Neural cell (in vitro differentiated cells): ENCODE data around the gene PHOX2A. TPM values are rescaled to one million over a fixed set of nuclear protein-coding genes. Genes with fewer than 3 reads are reported as not detected.

Experiments
- H2AFZ ChIP-seq: fragments of 200-600, 300-800 bp; sonication (generic), shearing (Covaris generic); 2 replicates; pipeline ENCODE4 v1.6.0; 2014; ENCODE audit warnings: low read depth, mild to moderate bottlenecking, antibody characterized with exemption, low read length, moderate library complexity
- H3F3A ChIP-seq: fragments of 200-600 bp; shearing (Covaris generic); 2 replicates; pipeline ENCODE4 v1.6.1; 2016; ENCODE audit warnings: mild to moderate bottlenecking, moderate library complexity, mixed read lengths, antibody characterized with exemption, low read length; ENCODE audit not compliant: insufficient read depth, poor library complexity, severe bottlenecking
- H3K27ac ChIP-seq: fragments of 200-600, 300-800 bp; sonication (generic), shearing (Covaris generic); 2 replicates; pipeline ENCODE4 v1.5.1; 2014; ENCODE audit warnings: mild to moderate bottlenecking, low read length, moderate library complexity
- H3K27me3 ChIP-seq: fragments of 300-800, 200-600 bp; sonication (generic), shearing (Covaris generic); 2 replicates; pipeline ENCODE4 v1.6.0; 2014; ENCODE audit warnings: mild to moderate bottlenecking, low read depth, low read length, moderate library complexity; ENCODE audit not compliant: insufficient read depth
- H3K36me3 ChIP-seq: fragments of 300-800, 200-600 bp; sonication (generic), shearing (Covaris generic); 2 replicates; pipeline ENCODE4 v1.5.1; 2014; ENCODE audit warnings: mild to moderate bottlenecking, antibody characterized with exemption, low read length, moderate library complexity; ENCODE audit not compliant: insufficient read depth
- H3K4me2 ChIP-seq: fragments of 300-800, 200-600 bp; sonication (generic), shearing (Covaris generic); 2 replicates; pipeline ENCODE4 v1.6.0; 2014; ENCODE audit warnings: mild to moderate bottlenecking, low read length
- H3K4me3 ChIP-seq: fragments of 300-800, 200-600 bp; sonication (generic), shearing (Covaris generic); 2 replicates; pipeline ENCODE4 v1.5.1; 2014; ENCODE audit warnings: mild to moderate bottlenecking, low read length, moderate library complexity
- H3K79me2 ChIP-seq: fragments of 200-600 bp; shearing (Covaris generic); replicated peaks from 2 replicates; pipeline ENCODE4 v1.6.0; 2014; ENCODE audit warnings: mild to moderate bottlenecking, low read length, moderate library complexity; ENCODE audit not compliant: insufficient read depth
- H3K9ac ChIP-seq: fragments of 300-800, 200-600 bp; sonication (generic), shearing (Covaris generic); 2 replicates; pipeline ENCODE4 v1.6.1; 2016; ENCODE audit warnings: mild to moderate bottlenecking, low read length, mixed read lengths
- H3K9me2 ChIP-seq: fragments of 200-600 bp; shearing (Covaris generic); 2 replicates; pipeline ENCODE4 v1.6.1; 2016; ENCODE audit warnings: mild to moderate bottlenecking, low read length, mixed read lengths; ENCODE audit not compliant: insufficient read depth
- H3K9me3 ChIP-seq: fragments of 200-600, 300-800 bp; sonication (generic), shearing (Covaris generic); 2 replicates; pipeline ENCODE4 v1.6.1; 2016; ENCODE audit warnings: mild to moderate bottlenecking, mixed run types, low read length, moderate library complexity, mixed read lengths
- H4K20me1 ChIP-seq: fragments of 200-600 bp; shearing (Covaris generic); 2 replicates; pipeline ENCODE4 v1.6.1; 2016; ENCODE audit warnings: mild to moderate bottlenecking, mixed run types; ENCODE audit not compliant: insufficient read depth
- CTCF ChIP-seq: fragments of 450-650 bp; IDR thresholded peaks from 2 replicates; pipeline ENCODE4 v1.5.1; 2014; ENCODE audit warnings: antibody characterized with exemption, mild to moderate bottlenecking, moderate library complexity; ENCODE audit not compliant: poor library complexity, severe bottlenecking
- EP300 ChIP-seq: fragments of 450-650 bp; conservative IDR thresholded peaks from 2 replicates; pipeline ENCODE4 v1.6.1; 2014; ENCODE audit warnings: antibody characterized with exemption, mild to moderate bottlenecking, moderate library complexity; ENCODE audit not compliant: poor library complexity, severe bottlenecking
- EZH2 ChIP-seq: fragments of 200-600, 300-800 bp; shearing (Covaris generic), sonication (generic); IDR thresholded peaks from 2 replicates; pipeline ENCODE4 v1.6.1; 2014; ENCODE audit warnings: antibody characterized with exemption, low read length, borderline replicate concordance, mild to moderate bottlenecking; ENCODE audit not compliant: insufficient read depth, poor library complexity, severe bottlenecking
- MXI1 ChIP-seq: fragments of 450-650 bp; conservative IDR thresholded peaks from 2 replicates; pipeline ENCODE4 v1.6.1; 2014; ENCODE audit warnings: antibody characterized with exemption, mild to moderate bottlenecking; ENCODE audit not compliant: poor library complexity, severe bottlenecking
- POLR2AphosphoS5 ChIP-seq: IDR thresholded peaks from 2 replicates; pipeline ENCODE4 v1.6.1; 2012
- RAD21 ChIP-seq: fragments of 450-650 bp; conservative IDR thresholded peaks from 2 replicates; pipeline ENCODE4 v1.6.1; 2014; ENCODE audit warnings: antibody characterized with exemption, mild to moderate bottlenecking, moderate library complexity
- REST ChIP-seq: IDR thresholded peaks from 2 replicates; pipeline ENCODE4 v1.6.1; 2012; ENCODE audit warnings: borderline replicate concordance
- SMC3 ChIP-seq: fragments of 450-650 bp; conservative IDR thresholded peaks from 2 replicates; pipeline ENCODE4 v1.6.1; 2014; ENCODE audit warnings: antibody characterized with exemption, mild to moderate bottlenecking, moderate library complexity; ENCODE audit not compliant: poor library complexity
- polyA plus RNA-seq: library from polyadenylated mRNA; depleted of rRNA; stranded (reverse); fragments of >200 nt; gene quantifications from 2 replicates; pipeline ENCODE4 v1.2.3, GENCODE V29; 2014

PHOX2A gene
- polyA plus RNA-seq, 1 donor from 2014 or later = not detected

- H3K36me3 ChIP-seq = no peaks in the 10 kb centered on the region
- H3K4me2 ChIP-seq = no peak overlapping the region
- no peaks in the 10 kb centered on the region for H3K9me2 ChIP-seq
- no peak overlapping the region for H2AFZ ChIP-seq
- no peaks in the 10 kb centered on the region for H4K20me1 ChIP-seq
- H3K9ac ChIP-seq = no peak overlapping the region
- no peak overlapping the region for H3K27ac ChIP-seq
- H3K27me3 ChIP-seq = peaks cover 54% of the 10 kb centered on the region
- no peak overlapping the region for H3K4me3 ChIP-seq
- peaks cover 4% of the 10 kb centered on the region for H3K9me3 ChIP-seq
- no peaks in the 10 kb centered on the region for H3F3A ChIP-seq
- no peak for TF ChIP-seq EZH2
- TF ChIP-seq EP300 = no peak
- no peak for TF ChIP-seq POLR2AphosphoS5
- no peaks in the 10 kb centered on the region for H3K79me2 ChIP-seq
Measured at GRCh38 chr11:72238492-72239312, 5.3 kb downstream of the PHOX2A start.

- H3K79me2 ChIP-seq = no peaks in the 10 kb centered on the region
- TF ChIP-seq EZH2 = no peak
- TF ChIP-seq CTCF = peak; percentile 34
- no peaks in the 10 kb centered on the region for H4K20me1 ChIP-seq
- no peak overlapping the region for H3K9ac ChIP-seq
- H3K9me3 ChIP-seq = no peaks in the 10 kb centered on the region
- H3F3A ChIP-seq = no peaks in the 10 kb centered on the region
- no peak overlapping the region for H3K27ac ChIP-seq
- H3K4me3 ChIP-seq = no peak overlapping the region
- H3K27me3 ChIP-seq = peaks cover 47% of the 10 kb centered on the region
- no peaks in the 10 kb centered on the region for H3K36me3 ChIP-seq
- H2AFZ ChIP-seq = no peak overlapping the region
- no peak overlapping the region for H3K4me2 ChIP-seq
- no peaks in the 10 kb centered on the region for H3K9me2 ChIP-seq
Measured at GRCh38 chr11:72238040-72238450, 5.9 kb downstream of the PHOX2A start.

GRCh38 chr11:72237112-72237931, 6.7 kb downstream of the PHOX2A start:
- Histone ChIP-seq H3K36me3 (no peaks in the 10 kb centered on the region), H3K9me3 (no peaks in the 10 kb centered on the region)

More at GRCh38 chr11:72237112-72237931, 6.7 kb downstream of the PHOX2A start:
- no peaks in the 10 kb centered on the region for H3F3A ChIP-seq
- no peak for TF ChIP-seq SMC3
- TF ChIP-seq REST = no peak
- TF ChIP-seq MXI1 = no peak
- TF ChIP-seq POLR2AphosphoS5 = no peak
- TF ChIP-seq RAD21 = no peak
- no peak for TF ChIP-seq CTCF
- no peak for TF ChIP-seq EZH2
- TF ChIP-seq EP300 = no peak
- H2AFZ ChIP-seq = no peak overlapping the region
- H3K27ac ChIP-seq = no peak overlapping the region
- H3K9me2 ChIP-seq = no peaks in the 10 kb centered on the region
- H3K9ac ChIP-seq = no peak overlapping the region
- H3K79me2 ChIP-seq = no peaks in the 10 kb centered on the region
- no peak overlapping the region for H3K4me2 ChIP-seq
- no peak overlapping the region for H3K4me3 ChIP-seq
- no peaks in the 10 kb centered on the region for H4K20me1 ChIP-seq
- H3K27me3 ChIP-seq = peaks cover 41% of the 10 kb centered on the region
